Epithelial cell of esophagus (primary cell): ENCODE measurements around the gene PCDHGA4.

ENCODE experiments used
- DNase-seq: peaks from one replicate; pipeline ENCODE4 v3.0.0; 2010; ENCODE audit warnings: low read depth
- H3K4me3 ChIP-seq: 2 replicates; pipeline ENCODE4 v1.5.1; 2011; ENCODE audit warnings: mild to moderate bottlenecking, low read length, control low read depth
- CTCF ChIP-seq: IDR thresholded peaks from 2 replicates; pipeline ENCODE4 v1.5.1; 2011; ENCODE audit warnings: low read depth, mild to moderate bottlenecking, low read length, control low read depth, inconsistent platforms; ENCODE audit not compliant: insufficient read depth; ENCODE audit errors: missing control alignments

The PCDHGA4 gene

GRCh38 chr5:141355641-141356040, 820 bp downstream of the PCDHGA4 start:
- TF ChIP-seq CTCF = no peak
- H3K4me3 ChIP-seq = no peak overlapping the region

GRCh38 chr5:141356133-141356532, 1.3 kb downstream of the PCDHGA4 start:
- H3K4me3 ChIP-seq = no peak overlapping the region
- DNase-seq = no peak
- no peak for TF ChIP-seq CTCF

More at GRCh38 chr5:141355641-141356040, 820 bp downstream of the PCDHGA4 start:
- no peak for DNase-seq

GRCh38 chr5:141356950-141357349, 2.1 kb downstream of the PCDHGA4 start:
- DNase-seq = no peak
- no peak for TF ChIP-seq CTCF
- H3K4me3 ChIP-seq = no peak overlapping the region

- no peak for TF ChIP-seq CTCF
- peak; percentile 10 for DNase-seq
- no peak within 1 kb of the TSS for H3K4me3 ChIP-seq
Measured at GRCh38 chr5:141359790-141360426, 5.1 kb downstream of the PCDHGA4 start, which contains the start of gene PCDHGB2. TSS of gene PCDHGB2 (plus strand) at chr5:141359994. CDS start at chr5:141360136, 142 bp downstream.

- TF ChIP-seq CTCF = no peak
- H3K4me3 ChIP-seq = no peak overlapping the region
- no peak for DNase-seq
Measured at GRCh38 chr5:141360685-141361084, 5.9 kb downstream of the PCDHGA4 start.

GRCh38 chr5:141362719-141363118, 7.9 kb downstream of the PCDHGA4 start:
- no peak for DNase-seq
- no peak for TF ChIP-seq CTCF
- no peak overlapping the region for H3K4me3 ChIP-seq

- DNase-seq = no peak
- TF ChIP-seq CTCF = no peak
- no peak within 1 kb of the TSS for H3K4me3 ChIP-seq
Measured at GRCh38 chr5:141363952-141364660, 9.3 kb downstream of the PCDHGA4 start, which contains the start of gene PCDHGA5. TSS of gene PCDHGA5 (plus strand) at chr5:141364162. CDS start at chr5:141364331, 169 bp downstream.
